ENCODE data around the gene SLC22A5.

- TF ChIP-seq CTCF (IDR thresholded peaks at IDR 0.05; ENCODE audit: low read length) (no peak), EZH2 (IDR thresholded peaks at IDR 0.05; ENCODE audit: borderline replicate concordance, low read length) (no peak)
These were observed 10.5 kb downstream of the SLC22A5 start for GRCh38 chr5:132380047-132380446.

Data from OCI-LY1 (cell line).